Effector memory CD8-positive, alpha-beta T cell (primary cell): Measurements from ENCODE around the gene PLGLB1.
A peak's percentile ranks its signal among the peaks of the same experiment; 100 is the strongest.
"Not testable (repeated sequence)": the region's sequence is repeated elsewhere in the genome, so short reads cannot be mapped to it uniquely, and the experiment has no call there.

ENCODE experiments used
- ATAC-seq: fragments of 150-1000 bp; cut with Tn5 transposase; replicated peaks from 2 replicates; pipeline ENCODE4 v1.10.0; 2021; ENCODE audit warnings: mild to moderate bottlenecking, moderate library complexity
- DNase-seq, 3 experiments: peaks; one replicate each; pipeline ENCODE4 v3.0.0; 2021
- H3K27ac Mint-ChIP-seq, 2 donors: one replicate each; pipeline ENCODE4 v1.8.0; 2022; ENCODE audit warnings: mild to moderate bottlenecking in 2 of 2, mixed read lengths in 2 of 2, moderate library complexity in 2 of 2
- H3K27me3 Mint-ChIP-seq, 2 donors: one replicate each; pipeline ENCODE4 v1.8.0; 2022; ENCODE audit warnings: mixed read lengths in 2 of 2
- H3K36me3 Mint-ChIP-seq: one replicate; pipeline ENCODE4 v1.8.0; 2022; ENCODE audit warnings: mild to moderate bottlenecking, moderate library complexity, mixed read lengths; ENCODE audit not compliant: insufficient read depth
- H3K4me1 Mint-ChIP-seq, 2 donors: one replicate each; pipeline ENCODE4 v1.8.0; 2022; ENCODE audit warnings: low read depth in 2 of 2, mixed read lengths in 2 of 2
- H3K4me3 Mint-ChIP-seq, 2 donors: one replicate each; pipeline ENCODE4 v1.8.0; 2022; ENCODE audit warnings: mild to moderate bottlenecking in 2 of 2, mixed read lengths in 2 of 2, moderate library complexity in 2 of 2
- H3K9me3 Mint-ChIP-seq, 2 donors: one replicate each; pipeline ENCODE4 v1.8.0; 2022; ENCODE audit warnings: mixed read lengths in 2 of 2
- total RNA-seq, 9 experiments: gene quantifications; one replicate each; lab custom pipeline; 2026; lab: John Stamatoyannopoulos, UW

The PLGLB1 gene
- total RNA-seq: 0 to 6.3 (median 1.2) reads per million in 9 experiments

DNA sequence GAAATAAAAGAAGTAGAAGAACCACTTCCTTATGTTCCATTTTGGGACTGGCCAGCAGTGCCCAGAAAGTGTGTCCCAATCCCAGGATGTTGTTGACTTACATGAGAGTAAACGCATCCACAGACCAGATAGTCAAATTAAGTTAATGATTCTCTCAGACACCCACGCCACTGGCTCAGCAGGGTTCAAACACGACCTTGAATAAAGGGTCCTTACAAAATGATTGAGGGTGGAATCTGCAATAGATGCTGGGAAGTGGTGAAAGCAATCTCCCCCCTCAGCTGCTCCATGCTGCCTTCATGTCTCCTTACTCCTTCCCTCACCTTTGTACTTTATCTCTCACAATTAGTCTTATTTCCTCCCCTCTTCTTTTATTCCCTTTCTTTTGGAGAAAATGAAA lies at the start of gene PLGLB1:
Gene PLGLB1, minus strand, starts transcription at position 101 of the 400 bp plus-strand sequence. Its CDS starts 61 bp downstream, at position 40.
- not testable (repeated sequence) for H3K4me3 Mint-ChIP-seq, ATAC-seq, H3K4me1 Mint-ChIP-seq, H3K27ac Mint-ChIP-seq, H3K9me3 Mint-ChIP-seq, H3K36me3 Mint-ChIP-seq, H3K27me3 Mint-ChIP-seq, DNase-seq

DNA sequence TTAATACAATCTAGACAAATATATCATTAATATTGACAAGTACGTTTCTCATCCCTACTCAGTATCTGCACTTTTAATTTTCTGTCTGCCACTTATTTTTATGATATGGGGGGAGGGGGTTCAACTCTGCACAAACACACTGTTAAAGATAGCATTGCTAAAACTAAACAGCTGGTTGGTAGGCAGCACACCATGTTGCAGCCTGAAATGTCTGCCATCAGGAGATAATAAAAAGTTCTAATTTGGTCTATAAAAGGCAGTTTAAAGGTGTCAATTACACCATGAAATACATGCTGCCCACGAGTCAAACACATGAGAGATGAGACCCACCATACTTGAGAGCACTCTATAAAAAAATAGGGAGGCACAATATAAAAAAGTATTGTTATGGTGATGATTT lies 42.7 kb upstream of the PLGLB1 start:
- H3K4me1 Mint-ChIP-seq: peaks cover 9 to 16% of the 10 kb centered on the region in 2 donors
- DNase-seq, H3K27me3 Mint-ChIP-seq, H3K36me3 Mint-ChIP-seq, H3K27ac Mint-ChIP-seq, ATAC-seq, H3K4me3 Mint-ChIP-seq, H3K9me3 Mint-ChIP-seq: not testable (repeated sequence)

DNA sequence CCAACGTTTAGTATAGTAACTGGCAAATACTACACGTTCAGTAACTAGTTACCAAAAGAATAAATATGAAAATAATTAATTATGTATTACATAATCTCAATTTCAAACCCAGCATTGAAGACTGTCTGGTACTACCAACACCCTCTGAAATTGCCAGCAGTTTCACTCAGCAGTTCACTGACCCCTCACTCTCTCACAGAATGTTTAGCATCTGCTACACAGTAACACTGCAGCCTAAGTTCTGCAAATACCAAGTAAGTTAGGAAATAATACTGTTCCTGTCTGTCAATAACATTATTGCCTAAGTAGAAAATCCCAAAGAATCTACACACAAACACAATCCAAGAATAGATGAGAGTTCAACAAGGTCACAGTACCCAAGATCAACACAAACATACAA lies 41.8 kb upstream of the PLGLB1 start:
- not testable (repeated sequence) for H3K27ac Mint-ChIP-seq, ATAC-seq, H3K9me3 Mint-ChIP-seq, H3K4me3 Mint-ChIP-seq, DNase-seq, H3K27me3 Mint-ChIP-seq, H3K36me3 Mint-ChIP-seq
- H3K4me1 Mint-ChIP-seq: peaks cover 9 to 16% of the 10 kb centered on the region in 2 donors

DNA sequence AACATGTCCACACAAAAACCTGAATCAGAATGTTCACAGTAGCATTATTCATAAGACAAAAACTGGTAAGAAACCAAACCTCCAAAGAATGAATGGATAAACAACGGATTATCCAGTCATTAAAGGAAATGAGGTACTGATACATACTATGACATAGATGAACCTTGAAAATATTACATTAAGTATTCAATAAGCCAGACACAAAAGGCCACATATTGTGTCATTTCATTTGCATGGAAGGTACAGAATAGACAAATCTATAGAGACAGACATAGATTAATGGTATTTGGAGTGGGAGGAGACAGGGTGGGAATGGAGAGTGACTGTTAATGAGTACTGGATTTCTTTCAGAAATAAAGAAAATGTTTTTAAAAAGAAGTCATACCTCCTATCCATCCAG lies 39.9 kb upstream of the PLGLB1 start:
- H3K9me3 Mint-ChIP-seq, H3K4me1 Mint-ChIP-seq, ATAC-seq, H3K27me3 Mint-ChIP-seq, H3K27ac Mint-ChIP-seq, H3K4me3 Mint-ChIP-seq, DNase-seq, H3K36me3 Mint-ChIP-seq: not testable (repeated sequence)

DNA sequence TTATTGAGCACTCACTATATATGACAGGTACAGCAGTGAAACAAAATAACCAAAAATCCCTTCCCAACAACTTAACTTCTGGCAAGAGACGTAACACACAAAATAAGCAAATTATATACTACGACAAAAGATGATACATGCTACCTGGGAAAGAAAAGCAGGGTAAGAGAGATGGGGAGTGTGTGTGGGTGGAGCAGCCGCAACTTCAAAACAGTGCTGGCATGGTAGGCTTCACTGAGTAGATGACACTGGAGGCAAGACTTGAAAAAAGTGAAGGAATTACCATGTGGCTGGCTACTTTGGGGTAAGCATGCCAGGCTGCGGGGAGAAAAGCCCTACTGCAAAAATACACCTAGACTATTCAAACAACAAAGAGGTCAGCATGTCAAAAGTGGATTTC lies 36.0 kb upstream of the PLGLB1 start:
- H3K27ac Mint-ChIP-seq, H3K4me3 Mint-ChIP-seq, ATAC-seq, H3K4me1 Mint-ChIP-seq, H3K36me3 Mint-ChIP-seq, H3K27me3 Mint-ChIP-seq, DNase-seq, H3K9me3 Mint-ChIP-seq: not testable (repeated sequence)

DNA sequence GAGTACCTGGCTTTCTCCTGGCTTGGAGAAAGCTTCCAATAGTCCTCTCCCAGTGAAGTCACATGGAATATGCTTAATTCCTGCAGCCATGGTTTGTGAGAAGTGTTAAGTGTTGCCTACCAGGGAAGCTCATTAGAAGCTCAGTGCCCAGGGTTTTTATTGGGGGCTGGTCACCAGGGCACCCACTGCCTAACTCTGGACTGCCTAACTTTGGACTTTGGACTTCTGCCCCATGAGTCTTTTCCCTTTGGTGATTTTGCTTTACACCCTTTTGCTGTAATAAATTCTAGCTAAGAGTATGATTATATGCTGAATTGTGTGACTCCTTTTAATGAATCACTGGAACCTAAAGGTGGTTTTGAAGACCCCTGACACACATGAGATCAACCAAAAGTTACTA lies 35.2 kb upstream of the PLGLB1 start:
- DNase-seq, H3K27me3 Mint-ChIP-seq, H3K4me3 Mint-ChIP-seq, ATAC-seq, H3K27ac Mint-ChIP-seq, H3K4me1 Mint-ChIP-seq, H3K9me3 Mint-ChIP-seq: not testable (repeated sequence)
- peaks cover 11% of the 10 kb centered on the region for H3K36me3 Mint-ChIP-seq

DNA sequence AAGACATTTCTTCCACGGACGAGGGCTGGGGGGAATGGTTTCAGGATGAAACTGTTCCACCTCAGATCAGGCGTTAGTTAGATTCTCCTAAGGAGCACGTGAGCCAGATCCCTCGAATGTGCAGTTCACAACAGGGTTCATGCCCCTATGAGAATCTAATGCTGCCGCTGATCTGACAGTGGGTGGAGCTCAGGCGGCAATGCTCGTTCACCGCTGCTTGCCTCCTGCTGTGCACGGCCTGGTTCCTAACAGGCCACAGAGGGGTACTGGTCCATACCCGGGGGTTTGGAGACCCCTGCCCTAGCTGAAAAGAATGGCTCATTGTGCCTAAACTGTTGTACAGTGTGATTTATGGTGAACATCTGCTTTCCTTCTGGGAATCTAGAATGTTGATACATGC lies 34.8 kb upstream of the PLGLB1 start:
- H3K9me3 Mint-ChIP-seq, H3K27ac Mint-ChIP-seq, H3K27me3 Mint-ChIP-seq, ATAC-seq, H3K4me3 Mint-ChIP-seq, DNase-seq, H3K4me1 Mint-ChIP-seq: not testable (repeated sequence)
- H3K36me3 Mint-ChIP-seq: peaks cover 14% of the 10 kb centered on the region

DNA sequence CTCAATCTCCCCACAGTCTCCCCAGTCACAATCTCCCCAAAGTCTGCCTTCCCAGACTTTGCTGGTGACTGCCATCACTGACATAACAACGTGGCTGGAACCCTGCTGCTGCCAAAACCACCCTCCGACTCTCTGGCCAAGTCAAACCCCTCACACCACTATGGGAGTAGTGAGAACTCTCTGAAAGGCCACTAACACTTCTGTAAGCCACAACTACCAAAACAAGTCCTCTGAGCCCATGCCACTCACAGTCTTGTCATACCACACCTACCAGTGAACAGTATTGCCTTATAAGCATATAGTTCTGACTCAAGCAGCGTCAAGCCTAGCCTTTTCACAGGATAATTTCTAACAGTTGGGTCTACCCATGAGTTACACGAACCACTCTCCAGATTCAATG lies 32.7 kb upstream of the PLGLB1 start:
- Mint-ChIP-seq H3K27ac (peak overlapping the region; percentile 26 to 29), H3K4me3 (peak overlapping the region in 1 of 2 donors; percentile 43), H3K36me3 (peaks cover 25% of the 10 kb centered on the region)
- H3K27me3 Mint-ChIP-seq, H3K4me1 Mint-ChIP-seq, DNase-seq, H3K9me3 Mint-ChIP-seq: not testable (repeated sequence)
- peak; percentile 89 for ATAC-seq

DNA sequence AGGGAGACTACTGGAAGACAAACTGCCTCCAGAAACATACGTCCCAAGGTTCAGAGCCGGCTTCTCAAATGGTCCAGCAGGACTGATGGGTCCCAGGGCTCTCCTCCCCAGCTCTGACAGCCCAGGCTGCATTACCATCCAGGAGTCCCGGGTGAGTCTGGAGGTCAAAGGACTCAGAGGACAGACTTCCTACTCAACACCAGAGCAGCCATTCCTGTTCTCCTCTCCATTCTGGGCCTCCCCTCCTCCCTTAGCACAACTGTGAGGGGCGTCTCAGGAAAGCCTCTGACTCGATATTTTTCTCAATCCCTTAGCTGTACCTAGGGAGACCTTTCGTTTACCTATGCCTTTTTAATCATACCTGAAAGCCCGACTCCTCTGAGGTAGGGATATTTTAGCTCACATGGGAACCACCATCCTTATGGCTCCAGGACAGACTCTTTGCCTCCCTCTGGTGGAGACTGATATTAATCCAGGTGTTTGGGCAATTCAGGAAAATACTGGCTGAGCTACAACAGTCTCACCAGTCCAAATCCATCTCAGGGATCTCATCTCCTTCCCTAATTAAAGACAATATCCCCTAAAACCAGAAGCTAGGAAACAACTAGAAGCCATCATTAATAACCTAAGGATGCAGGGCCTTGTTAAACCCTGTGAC lies 19.8 kb upstream of the PLGLB1 start:
- H3K27ac Mint-ChIP-seq, H3K27me3 Mint-ChIP-seq, H3K36me3 Mint-ChIP-seq, H3K4me1 Mint-ChIP-seq, H3K9me3 Mint-ChIP-seq, H3K4me3 Mint-ChIP-seq: not testable (repeated sequence)
- ATAC-seq (peak; percentile 48), DNase-seq (peak; percentile 8 to 27 (median 15))

DNA sequence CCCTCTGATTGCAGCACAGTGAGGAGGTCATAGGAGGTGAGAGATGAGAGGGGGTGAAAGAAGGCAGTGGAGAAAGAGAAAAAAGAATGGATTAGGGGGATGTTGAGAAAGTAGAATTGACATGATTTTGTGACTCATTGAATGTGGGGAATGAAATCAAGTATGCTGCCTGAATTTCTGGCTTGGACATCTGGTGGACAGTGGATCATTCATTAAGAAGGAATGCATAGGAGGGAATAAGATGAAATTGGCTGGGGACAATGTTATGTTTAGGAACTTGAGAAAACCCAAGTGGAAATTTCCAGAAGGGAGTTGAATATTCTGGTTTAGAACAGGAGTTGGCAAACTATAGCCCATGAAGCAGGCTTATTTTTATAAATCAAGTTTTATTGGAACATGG lies 7.0 kb upstream of the PLGLB1 start:
- H3K27ac Mint-ChIP-seq, DNase-seq, H3K4me1 Mint-ChIP-seq, H3K36me3 Mint-ChIP-seq, H3K27me3 Mint-ChIP-seq, ATAC-seq, H3K4me3 Mint-ChIP-seq, H3K9me3 Mint-ChIP-seq: not testable (repeated sequence)

DNA sequence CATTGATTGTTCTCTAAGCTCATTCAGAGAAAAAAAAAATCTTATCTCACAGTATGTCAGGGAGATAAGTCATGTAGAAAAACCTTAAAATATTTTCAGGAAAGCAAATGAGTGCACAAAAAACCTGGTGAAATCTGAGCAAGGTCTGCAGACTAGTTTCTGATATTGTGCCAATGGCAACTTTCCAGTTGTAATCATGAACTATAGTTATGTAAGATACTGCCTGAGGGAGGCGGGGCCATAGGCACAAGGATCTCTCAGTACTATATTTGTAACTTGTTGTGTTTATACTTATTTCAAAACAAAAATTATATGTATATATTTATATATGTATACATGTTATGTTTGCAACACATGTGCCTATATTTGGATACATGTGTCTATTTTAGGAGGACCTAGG lies 5.2 kb upstream of the PLGLB1 start:
- H3K4me1 Mint-ChIP-seq, H3K9me3 Mint-ChIP-seq, DNase-seq: not testable (repeated sequence)

DNA sequence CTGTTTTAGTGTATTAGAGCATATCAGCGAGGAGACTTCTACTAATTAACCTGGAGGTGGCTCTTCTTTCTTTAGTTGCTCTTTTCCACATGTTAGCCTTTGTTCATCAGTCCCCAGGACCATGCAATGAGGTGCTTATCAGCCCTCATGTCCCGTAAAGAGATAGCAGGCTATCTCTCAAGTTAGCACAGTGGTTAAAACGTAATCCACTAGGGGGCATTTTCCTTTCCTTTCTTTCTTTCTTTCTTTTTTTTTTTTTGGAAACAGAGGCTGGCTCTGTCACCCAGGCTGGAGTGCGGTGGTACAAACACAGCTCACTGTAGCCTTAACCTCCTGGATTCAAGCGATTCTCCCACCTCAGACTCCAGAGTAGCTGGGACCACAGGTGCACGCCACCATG lies 4.3 kb upstream of the PLGLB1 start:
- H3K4me3 Mint-ChIP-seq, H3K36me3 Mint-ChIP-seq, H3K9me3 Mint-ChIP-seq, H3K4me1 Mint-ChIP-seq, H3K27ac Mint-ChIP-seq, H3K27me3 Mint-ChIP-seq, DNase-seq: not testable (repeated sequence)
- peak; percentile 29 for ATAC-seq

More for the DNA sequence above, 5.2 kb upstream of the PLGLB1 start:
- not testable (repeated sequence) for H3K27me3 Mint-ChIP-seq, H3K36me3 Mint-ChIP-seq, H3K4me3 Mint-ChIP-seq, H3K27ac Mint-ChIP-seq, ATAC-seq

DNA sequence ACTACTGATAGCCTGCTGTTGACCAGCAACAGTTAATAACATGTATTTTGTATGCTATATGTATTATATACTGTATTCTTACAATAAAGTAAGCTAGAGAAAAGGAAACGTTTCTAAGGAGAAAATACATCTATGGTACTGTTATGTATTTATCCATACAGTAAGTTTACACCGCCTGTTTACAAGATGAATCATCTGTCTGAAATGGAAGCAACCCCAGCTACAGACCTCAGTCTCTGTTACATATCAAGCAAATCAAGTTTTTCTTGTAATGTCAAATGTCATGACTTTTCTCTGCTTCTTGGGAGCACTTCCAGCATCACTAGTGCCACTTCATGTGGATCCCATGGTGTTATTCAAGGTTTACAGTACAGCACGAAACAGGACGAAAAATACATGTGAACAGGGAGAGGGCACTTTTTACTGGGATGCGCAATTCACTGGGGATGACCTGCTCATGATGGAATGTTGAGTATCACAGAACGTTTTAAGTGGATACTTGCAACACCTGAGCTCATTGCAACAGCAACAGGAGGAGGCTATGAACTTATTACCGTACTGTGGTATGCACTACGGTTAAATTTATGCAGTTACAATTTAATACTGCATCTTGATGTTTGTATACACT lies 2.5 kb upstream of the PLGLB1 start:
- H3K27me3 Mint-ChIP-seq, H3K36me3 Mint-ChIP-seq, ATAC-seq, H3K27ac Mint-ChIP-seq, H3K4me1 Mint-ChIP-seq, H3K9me3 Mint-ChIP-seq, DNase-seq, H3K4me3 Mint-ChIP-seq: not testable (repeated sequence)

DNA sequence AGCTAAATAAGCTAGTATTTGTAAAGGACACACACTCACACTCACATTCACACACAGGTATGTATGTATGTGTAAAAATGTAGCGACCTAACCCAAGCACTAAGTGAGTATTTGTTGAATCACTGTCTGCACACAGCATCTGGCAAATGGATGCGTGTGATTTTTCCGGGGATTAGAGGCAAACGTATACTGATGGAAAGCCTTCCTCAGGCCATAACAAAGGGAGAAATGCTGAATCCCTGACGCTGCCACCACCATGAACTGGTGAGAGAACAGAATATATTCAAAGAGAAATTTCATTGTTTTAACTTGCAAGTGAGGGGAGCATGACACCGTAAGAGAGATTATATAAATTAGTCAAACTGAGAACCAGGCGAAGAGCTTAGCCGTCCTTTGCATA lies 601 bp downstream of the PLGLB1 start:
- H3K27me3 Mint-ChIP-seq, H3K27ac Mint-ChIP-seq, H3K4me3 Mint-ChIP-seq, H3K36me3 Mint-ChIP-seq, DNase-seq, H3K9me3 Mint-ChIP-seq, H3K4me1 Mint-ChIP-seq, ATAC-seq: not testable (repeated sequence)
